Smooth muscle cell (in vitro differentiated cells): ENCODE measurements around the gene SLC25A1. TPM values are rescaled to one million over a fixed set of nuclear protein-coding genes. Genes with fewer than 3 reads are reported as not detected.
"Not testable (repeated sequence)": the region's sequence is repeated elsewhere in the genome, so short reads cannot be mapped to it uniquely, and the experiment has no call there.

Source experiments
- DNase-seq: peaks from one replicate; lab custom pipeline; 2025; ENCODE audit not compliant: unreplicated experiment; lab: John Stamatoyannopoulos, UW
- H2AFZ ChIP-seq: fragments of 200-600 bp; sonication (generic); 2 replicates; pipeline ENCODE4 v1.6.0; 2016; ENCODE audit warnings: antibody characterized with exemption, low read depth, mild to moderate bottlenecking
- H3F3A ChIP-seq: fragments of 200-600 bp; sonication (generic); 2 replicates; pipeline ENCODE4 v1.6.0; 2017; ENCODE audit warnings: antibody characterized with exemption, low read depth
- H3K27ac ChIP-seq: fragments of 200-600 bp; sonication (generic); 2 replicates; pipeline ENCODE4 v1.5.1; 2016; ENCODE audit warnings: low read depth, mild to moderate bottlenecking
- H3K27me3 ChIP-seq: fragments of 200-600 bp; sonication (generic); 2 replicates; pipeline ENCODE4 v1.6.1; 2016; ENCODE audit warnings: low read depth, mild to moderate bottlenecking
- H3K36me3 ChIP-seq: fragments of 200-600 bp; sonication (generic); 2 replicates; pipeline ENCODE4 v1.5.1; 2016; ENCODE audit warnings: low read depth
- H3K4me1 ChIP-seq: fragments of 200-600 bp; sonication (generic); 2 replicates; pipeline ENCODE4 v1.5.1; 2016; ENCODE audit warnings: low read depth
- H3K4me2 ChIP-seq: fragments of 200-600 bp; sonication (generic); 2 replicates; pipeline ENCODE4 v1.6.0; 2016; ENCODE audit warnings: mild to moderate bottlenecking
- H3K4me3 ChIP-seq: fragments of 200-600 bp; sonication (generic); 2 replicates; pipeline ENCODE4 v1.5.1; 2016; ENCODE audit warnings: mild to moderate bottlenecking
- H3K79me2 ChIP-seq: fragments of 200-600 bp; sonication (generic); 2 replicates; pipeline ENCODE4 v1.6.0; 2016; ENCODE audit warnings: low read depth, mild to moderate bottlenecking
- H3K9ac ChIP-seq: fragments of 200-600 bp; sonication (generic); 2 replicates; pipeline ENCODE4 v1.6.0; 2016; ENCODE audit warnings: low read depth
- H3K9me3 ChIP-seq: fragments of 200-600 bp; sonication (generic); replicated peaks from 2 replicates; pipeline ENCODE4 v1.5.1; 2016; ENCODE audit warnings: low read depth
- H4K20me1 ChIP-seq: fragments of 200-600 bp; sonication (generic); 2 replicates; pipeline ENCODE4 v1.6.0; 2016; ENCODE audit warnings: low read depth
- CTCF ChIP-seq: fragments of 200-600 bp; sonication (generic); IDR thresholded peaks from 2 replicates; pipeline ENCODE4 v1.5.1; 2017; ENCODE audit warnings: borderline replicate concordance, mild to moderate bottlenecking, antibody characterized with exemption; ENCODE audit not compliant: insufficient read depth, poor library complexity, severe bottlenecking
- WGBS: methylation state at CpG from one replicate; pipeline ENCODE4 v1.1.7; 2016; ENCODE audit warnings: low lambda C conversion rate; 5-methylcytosine and 5-hydroxymethylcytosine counted together
- polyA plus RNA-seq: library from polyadenylated mRNA; unstranded; fragments of >200 nt; fragmentation: Nextera tagmentation; extraction: Ambion mirVana; gene quantifications from 2 replicates; pipeline ENCODE4 v1.2.1, GENCODE V29; 2016
- total RNA-seq: library from RNA; depleted of rRNA; stranded (reverse); fragments of >200 nt; gene quantifications from 2 replicates; pipeline ENCODE4 v1.2.3, GENCODE V29; 2014

SLC25A1 gene
- total and polyA plus RNA-seq, 2 experiments from 2014 or later: 56.5 to 204 TPM

DNA sequence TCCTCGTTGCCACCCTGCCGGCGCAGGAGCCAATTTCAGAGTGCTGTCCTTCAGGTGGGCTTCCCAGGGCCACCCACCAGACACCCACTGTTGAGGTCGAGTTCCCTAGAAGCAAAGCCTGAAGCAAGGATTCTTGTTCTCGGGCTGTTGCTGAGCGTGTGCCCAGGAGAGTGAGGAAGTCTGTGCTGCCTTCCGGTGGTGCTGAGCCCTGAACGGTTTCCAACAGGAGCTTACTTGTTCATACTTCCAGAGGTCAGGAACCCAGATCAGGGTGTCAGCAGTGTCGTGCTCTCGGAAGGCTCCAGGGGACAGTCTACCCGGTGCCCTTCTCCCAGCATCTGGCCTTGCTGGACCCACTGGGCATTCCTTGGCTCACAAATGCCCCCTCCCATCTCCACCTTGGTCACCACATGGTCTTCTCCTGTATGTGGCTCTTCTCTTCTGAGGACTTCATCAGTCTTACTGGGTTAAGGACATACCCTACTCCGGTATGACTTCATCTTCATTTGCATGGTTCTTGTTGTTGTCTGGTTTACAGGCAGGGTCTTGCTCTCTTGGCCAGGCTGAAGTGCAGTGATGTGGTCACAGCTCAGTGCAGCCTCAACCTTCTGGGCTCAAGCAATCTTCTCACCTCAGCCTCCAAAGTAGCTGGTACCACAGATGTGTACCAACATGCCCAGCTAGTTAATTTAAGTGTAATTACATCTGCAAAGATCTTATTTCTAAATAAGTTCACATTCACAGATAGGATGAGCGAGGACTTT, 11.2 kb downstream of the SLC25A1 start:
- peaks cover 13% of the 10 kb centered on the region for H3K4me1 ChIP-seq
- H3K9ac ChIP-seq: no peak overlapping the region
- H3K4me2 ChIP-seq: no peak overlapping the region
- H3K4me3 ChIP-seq: no peak overlapping the region
- whole genome bisulfite sequencing: 82% methylated on average over 13 of the region's 13 CpGs
- H3K27me3 ChIP-seq: peaks cover 50% of the 10 kb centered on the region
- no peak overlapping the region for H3K27ac ChIP-seq
- no peaks in the 10 kb centered on the region for H3F3A ChIP-seq
- no peak for TF ChIP-seq CTCF
- H3K79me2 ChIP-seq: peaks cover 8% of the 10 kb centered on the region
- H2AFZ ChIP-seq: no peak overlapping the region
- DNase-seq: no peak
- no peaks in the 10 kb centered on the region for H3K36me3 ChIP-seq
- H3K9me3 ChIP-seq: no peaks in the 10 kb centered on the region
- H4K20me1 ChIP-seq: peaks cover 2% of the 10 kb centered on the region

GRCh38 chr22:19166421-19166820, 12.1 kb downstream of the SLC25A1 start:
- Histone ChIP-seq H3K4me3 (no peak overlapping the region), H3K27ac (no peak overlapping the region), H4K20me1 (no peaks in the 10 kb centered on the region), H3K36me3 (no peaks in the 10 kb centered on the region), H3K4me1 (peaks cover 11% of the 10 kb centered on the region), H3K9me3 (no peaks in the 10 kb centered on the region), H3K79me2 (no peaks in the 10 kb centered on the region), H3F3A (no peaks in the 10 kb centered on the region), H3K9ac (no peak overlapping the region), H3K27me3 (peaks cover 57% of the 10 kb centered on the region), H2AFZ (no peak overlapping the region), H3K4me2 (no peak overlapping the region)
- no peak for TF ChIP-seq CTCF
- DNase-seq: no peak
- 85% methylated on average over 8 of the region's 8 CpGs for WGBS

DNA sequence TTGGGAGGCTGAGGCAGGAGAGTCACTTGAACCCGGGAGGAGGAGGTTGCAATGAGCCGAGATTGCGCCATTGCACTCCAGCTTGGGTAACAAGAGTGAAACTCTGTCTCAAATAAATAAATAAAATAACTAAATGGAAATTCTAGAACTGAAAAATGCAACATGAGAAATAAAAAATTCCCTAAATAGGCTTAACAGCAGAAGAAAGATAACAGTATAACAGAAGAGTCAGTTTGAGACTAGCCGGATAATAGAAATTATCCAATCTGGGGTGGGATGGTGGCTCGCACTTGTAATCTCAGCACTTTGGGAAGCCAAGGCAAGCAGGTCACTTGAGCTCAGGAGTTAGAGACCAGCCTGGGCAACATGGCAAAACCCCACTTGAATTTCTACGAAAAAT, 14.1 kb downstream of the SLC25A1 start:
- peaks cover 5% of the 10 kb centered on the region for H3K4me1 ChIP-seq
- H3K9ac ChIP-seq: no peak overlapping the region
- no peaks in the 10 kb centered on the region for H3K79me2 ChIP-seq
- no peak for TF ChIP-seq CTCF
- no peak overlapping the region for H3K27ac ChIP-seq
- no peaks in the 10 kb centered on the region for H3K36me3 ChIP-seq
- H2AFZ ChIP-seq: no peak overlapping the region
- H3K4me2 ChIP-seq: no peak overlapping the region
- no peaks in the 10 kb centered on the region for H3F3A ChIP-seq
- H3K27me3 ChIP-seq: peaks cover 53% of the 10 kb centered on the region
- no peak overlapping the region for H3K4me3 ChIP-seq
- H4K20me1 ChIP-seq: no peaks in the 10 kb centered on the region
- DNase-seq: no peak
- H3K9me3 ChIP-seq: no peaks in the 10 kb centered on the region
- 95% methylated on average over 6 of the region's 6 CpGs for WGBS

DNA sequence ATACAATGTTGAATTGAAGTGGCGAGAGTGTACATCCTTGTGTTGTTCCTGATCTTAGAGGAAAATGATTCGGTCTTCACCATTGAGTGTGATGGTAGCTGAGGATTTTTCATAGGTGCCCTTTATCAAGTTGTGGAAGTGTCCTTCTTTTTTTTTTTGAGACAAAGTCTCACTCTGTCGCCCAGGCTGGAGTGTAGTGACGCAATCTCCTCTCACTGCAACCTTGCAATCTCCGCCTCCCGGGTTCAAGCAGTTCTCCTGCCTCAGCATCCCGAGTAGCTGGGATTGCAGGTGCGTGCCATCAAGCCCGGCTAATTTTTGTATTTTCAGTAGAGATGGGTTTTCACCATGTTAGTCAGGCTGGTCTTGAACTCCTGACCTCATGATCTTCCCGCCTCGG, 19.9 kb downstream of the SLC25A1 start:
- not testable (repeated sequence) for H3K4me1 ChIP-seq, DNase-seq, H2AFZ ChIP-seq, H3K79me2 ChIP-seq, H3K4me2 ChIP-seq, H3F3A ChIP-seq, H4K20me1 ChIP-seq, H3K9me3 ChIP-seq, H3K4me3 ChIP-seq, H3K27ac ChIP-seq, H3K36me3 ChIP-seq, H3K9ac ChIP-seq
- 90% methylated on average over 11 of the region's 11 CpGs for WGBS
- H3K27me3 ChIP-seq: peaks cover 17% of the 10 kb centered on the region

DNA sequence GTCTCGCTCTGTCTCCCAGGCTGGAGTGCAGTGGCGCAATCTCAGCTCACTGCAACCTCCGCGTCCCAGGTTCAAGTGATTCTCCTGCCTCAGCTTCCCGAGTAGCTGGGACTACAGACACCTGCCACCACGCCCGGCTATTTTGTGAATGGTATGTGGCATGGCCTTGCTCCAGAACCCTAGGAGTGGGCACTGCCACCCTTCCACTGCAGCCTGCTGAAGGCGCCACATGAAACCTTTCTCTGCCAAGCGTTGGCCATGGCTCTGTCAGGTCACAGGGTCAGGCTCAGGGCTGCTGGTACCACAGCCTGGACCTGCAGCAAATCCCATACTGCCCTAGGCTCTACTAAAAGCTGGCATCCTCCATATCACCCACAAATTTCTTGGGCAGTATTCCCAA, 22.4 kb downstream of the SLC25A1 start:
- H3K79me2 ChIP-seq, H3F3A ChIP-seq, H3K4me1 ChIP-seq, H3K9me3 ChIP-seq, H3K9ac ChIP-seq, H3K4me3 ChIP-seq, H3K4me2 ChIP-seq, H3K36me3 ChIP-seq, H2AFZ ChIP-seq, DNase-seq, H4K20me1 ChIP-seq, H3K27ac ChIP-seq: not testable (repeated sequence)
- H3K27me3 ChIP-seq: peaks cover 29% of the 10 kb centered on the region
- WGBS: 87% methylated on average over 9 of the region's 9 CpGs
